Esophagus squamous epithelium (tissue), 5 donors: Measurements from ENCODE around the gene ARNT2. TPM values are rescaled to one million over a fixed set of nuclear protein-coding genes. Genes with fewer than 3 reads are reported as not detected.

Experiments
- DNase-seq: peaks from one replicate; lab custom pipeline; 2025; lab: John Stamatoyannopoulos, UW
- H3K27ac ChIP-seq, 4 donors: fragments of 200-600 bp; sonication (generic); one replicate each; pipeline ENCODE4 v1.5.1; 2016 to 2019; ENCODE audit warnings: mild to moderate bottlenecking in 1 of 4
- H3K27me3 ChIP-seq, 4 donors: fragments of 200-600 bp; sonication (generic); 1 replicate in 3 of 4; 2 replicates in 1 of 4; pipeline versions ENCODE4 v1.5.1 to v1.6.0; 2017 to 2021; ENCODE audit warnings: antibody characterized with exemption in 1 of 4
- H3K36me3 ChIP-seq, 3 donors: fragments of 200-600 bp; sonication (generic); one replicate each; pipeline ENCODE4 v1.5.1; 2016 to 2019
- H3K4me1 ChIP-seq, 3 donors: fragments of 200-600 bp; sonication (generic); one replicate each; pipeline ENCODE4 v1.5.1; 2017 to 2019
- H3K4me3 ChIP-seq, 4 donors: fragments of 200-600 bp; sonication (generic); 1 replicate in 3 of 4; 2 replicates in 1 of 4; pipeline ENCODE4 v1.5.1; 2016 to 2019; ENCODE audit warnings: mild to moderate bottlenecking in 2 of 4, moderate library complexity in 1 of 4
- H3K9me3 ChIP-seq, 3 donors: fragments of 200-600 bp; sonication (generic); one replicate each; pipeline ENCODE4 v1.5.1; 2016 to 2019
- CTCF ChIP-seq, 6 experiments: fragments of 450-650 bp in 4 of 6; fragments of 200-600 bp in 2 of 6; sonication (generic) in 2 of 6; IDR thresholded peaks; one replicate each; pipeline ENCODE4 v1.5.1; 2016 to 2019; ENCODE audit warnings: antibody characterized with exemption in 6 of 6, mild to moderate bottlenecking in 4 of 6, moderate library complexity in 4 of 6
- POLR2A ChIP-seq, 4 donors: fragments of 450-650 bp; IDR thresholded peaks; one replicate each; pipeline ENCODE4 v1.6.1; 2017; ENCODE audit warnings: antibody characterized with exemption in 4 of 4, mild to moderate bottlenecking in 4 of 4, moderate library complexity in 3 of 4
- WGBS, 2 donors: methylation state at CpG; one replicate each; pipeline ENCODE4 v1.1.5; 2018; 5-methylcytosine and 5-hydroxymethylcytosine counted together
- intact Hi-C: fragments of 100-400 bp; cut with DNase I; formaldehyde crosslinking; loops from one replicate; pipeline ENCODE4 v1.15.0; 2022
- total RNA-seq, 4 donors: library from RNA; depleted of rRNA; stranded (reverse); fragments of >200 nt; gene quantifications; one replicate each; pipeline ENCODE4 v1.1.0, GENCODE V29; 2016
- donor health status: DM: yes; HTN: yes; CAD: no.

Gene ARNT2
- total RNA-seq, 4 donors from 2014 or later = 0.15 to 5.7 (median 1.7) TPM

- H3K36me3 ChIP-seq = no peaks in the 10 kb centered on the region
- H3K4me1 ChIP-seq = peaks cover 0 to 7% (median 3%) of the 10 kb centered on the region in 3 donors
- no peaks in the 10 kb centered on the region for H3K9me3 ChIP-seq
- no peak overlapping the region for H3K4me3 ChIP-seq
- 63 to 64% methylated on average over 2 of the region's 3 CpGs for WGBS, 2 donors
- no peak for DNase-seq
- no peak for TF ChIP-seq POLR2A (IDR thresholded peaks at IDR 0.05)
- intact Hi-C loops = no loop called here
- no peaks in the 10 kb centered on the region for H3K27me3 ChIP-seq
- peak overlapping the region in 1 of 4 donors; percentile 5 for H3K27ac ChIP-seq
Measured at GRCh38 chr15:80526556-80527340, 122.6 kb downstream of the ARNT2 start.

GRCh38 chr15:80527406-80527805 is 123.2 kb downstream of the ARNT2 start:
- TF ChIP-seq POLR2A (IDR thresholded peaks at IDR 0.05) (no peak), CTCF (IDR thresholded peaks at IDR 0.05) (no peak)
- no peaks in the 10 kb centered on the region for H3K36me3 ChIP-seq
- peaks cover 0 to 9% (median 6%) of the 10 kb centered on the region in 3 donors for H3K4me1 ChIP-seq
- H3K27me3 ChIP-seq = no peaks in the 10 kb centered on the region
- intact Hi-C loops = no loop called here
- no peak overlapping the region for H3K4me3 ChIP-seq
- no peak for DNase-seq
- peak overlapping the region in 1 of 4 donors; percentile 5 for H3K27ac ChIP-seq
- H3K9me3 ChIP-seq = no peaks in the 10 kb centered on the region

- 89 to 92% methylated on average over 5 of the region's 5 CpGs for WGBS, 2 donors
- H3K9me3 ChIP-seq = no peaks in the 10 kb centered on the region
- no peak overlapping the region for H3K27ac ChIP-seq
- no peaks in the 10 kb centered on the region for H3K36me3 ChIP-seq
- no peak for DNase-seq
- intact Hi-C loops = no loop called here
- no peak for TF ChIP-seq CTCF (IDR thresholded peaks at IDR 0.05)
- TF ChIP-seq POLR2A (IDR thresholded peaks at IDR 0.05) = no peak
- peaks cover 0 to 9% (median 6%) of the 10 kb centered on the region in 3 donors for H3K4me1 ChIP-seq
- H3K27me3 ChIP-seq = no peaks in the 10 kb centered on the region
- no peak overlapping the region for H3K4me3 ChIP-seq
Measured at GRCh38 chr15:80527961-80528360, 123.8 kb downstream of the ARNT2 start.

GRCh38 chr15:80530737-80531365 is 126.7 kb downstream of the ARNT2 start:
- Histone ChIP-seq H3K4me3 (no peak overlapping the region), H3K27me3 (no peaks in the 10 kb centered on the region), H3K9me3 (no peaks in the 10 kb centered on the region), H3K36me3 (no peaks in the 10 kb centered on the region), H3K27ac (peak overlapping the region in 2 of 4 donors; percentile 48 to 63), H3K4me1 (peaks cover 0 to 9% (median 6%) of the 10 kb centered on the region in 3 donors)
- WGBS, 2 donors = 58 to 66% methylated on average over 5 of the region's 5 CpGs
- TF ChIP-seq CTCF (IDR thresholded peaks at IDR 0.05) = no peak
- no peak for TF ChIP-seq POLR2A (IDR thresholded peaks at IDR 0.05)
- intact Hi-C loops = no loop called here
- DNase-seq = no peak

GRCh38 chr15:80531388-80531787 is 127.2 kb downstream of the ARNT2 start:
- no peak for DNase-seq
- intact Hi-C loops = no loop called here
- no peaks in the 10 kb centered on the region for H3K36me3 ChIP-seq
- no peaks in the 10 kb centered on the region for H3K9me3 ChIP-seq
- H3K4me1 ChIP-seq = peaks cover 0 to 9% (median 6%) of the 10 kb centered on the region in 3 donors
- TF ChIP-seq CTCF (IDR thresholded peaks at IDR 0.05) = no peak
- no peak for TF ChIP-seq POLR2A (IDR thresholded peaks at IDR 0.05)
- no peaks in the 10 kb centered on the region for H3K27me3 ChIP-seq
- WGBS, 2 donors = 31 to 65% methylated on average over 3 of the region's 3 CpGs
- H3K4me3 ChIP-seq = no peak overlapping the region
- peak overlapping the region in 2 of 4 donors; percentile 48 to 63 for H3K27ac ChIP-seq
